ENCODE data around the gene RPSA.

GRCh38 chr3:39438880-39439279 is 32.4 kb downstream of the RPSA start:
- TF ChIP-seq, protein P1, sequence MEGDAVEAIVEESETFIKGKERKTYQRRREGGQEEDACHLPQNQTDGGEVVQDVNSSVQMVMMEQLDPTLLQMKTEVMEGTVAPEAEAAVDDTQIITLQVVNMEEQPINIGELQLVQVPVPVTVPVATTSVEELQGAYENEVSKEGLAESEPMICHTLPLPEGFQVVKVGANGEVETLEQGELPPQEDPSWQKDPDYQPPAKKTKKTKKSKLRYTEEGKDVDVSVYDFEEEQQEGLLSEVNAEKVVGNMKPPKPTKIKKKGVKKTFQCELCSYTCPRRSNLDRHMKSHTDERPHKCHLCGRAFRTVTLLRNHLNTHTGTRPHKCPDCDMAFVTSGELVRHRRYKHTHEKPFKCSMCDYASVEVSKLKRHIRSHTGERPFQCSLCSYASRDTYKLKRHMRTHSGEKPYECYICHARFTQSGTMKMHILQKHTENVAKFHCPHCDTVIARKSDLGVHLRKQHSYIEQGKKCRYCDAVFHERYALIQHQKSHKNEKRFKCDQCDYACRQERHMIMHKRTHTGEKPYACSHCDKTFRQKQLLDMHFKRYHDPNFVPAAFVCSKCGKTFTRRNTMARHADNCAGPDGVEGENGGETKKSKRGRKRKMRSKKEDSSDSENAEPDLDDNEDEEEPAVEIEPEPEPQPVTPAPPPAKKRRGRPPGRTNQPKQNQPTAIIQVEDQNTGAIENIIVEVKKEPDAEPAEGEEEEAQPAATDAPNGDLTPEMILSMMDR (IDR thresholded peaks at IDR 0.05) = no peak
- TF ChIP-seq POLR2A (IDR thresholded peaks at IDR 0.05) = no peak
